RWPE1 (cell line): Measurements from ENCODE around the gene BCR.

Experiments
- CTCF ChIA-PET: fragments of 350-600 bp; sonication (Branson Sonifier 250); formaldehyde crosslinking; extraction: SDS; loops from one replicate; lab custom pipeline; 2021; lab: Yijun Ruan, JAX
- POLR2A ChIA-PET: fragments of 400-600 bp; formaldehyde crosslinking; extraction: SDS; loops from one replicate; lab custom pipeline; 2020; ENCODE audit warnings: antibody characterized with exemption; ENCODE audit not compliant: low non-redundant PET; lab: Yijun Ruan, JAX
- DNase-seq: peaks from one replicate; pipeline ENCODE4 v3.0.0; 2012; ENCODE audit warnings: low spot score
- H3K27ac ChIP-seq: fragments of 450-650 bp; 2 replicates; pipeline ENCODE4 v1.5.1; 2017
- TF ChIP-seq, protein P1 (sequence below): fragments of 450-650 bp; conservative IDR thresholded peaks from 2 replicates; pipeline ENCODE4 v1.5.1; 2017; ENCODE audit warnings: low read depth, mild to moderate bottlenecking

Gene BCR

DNA sequence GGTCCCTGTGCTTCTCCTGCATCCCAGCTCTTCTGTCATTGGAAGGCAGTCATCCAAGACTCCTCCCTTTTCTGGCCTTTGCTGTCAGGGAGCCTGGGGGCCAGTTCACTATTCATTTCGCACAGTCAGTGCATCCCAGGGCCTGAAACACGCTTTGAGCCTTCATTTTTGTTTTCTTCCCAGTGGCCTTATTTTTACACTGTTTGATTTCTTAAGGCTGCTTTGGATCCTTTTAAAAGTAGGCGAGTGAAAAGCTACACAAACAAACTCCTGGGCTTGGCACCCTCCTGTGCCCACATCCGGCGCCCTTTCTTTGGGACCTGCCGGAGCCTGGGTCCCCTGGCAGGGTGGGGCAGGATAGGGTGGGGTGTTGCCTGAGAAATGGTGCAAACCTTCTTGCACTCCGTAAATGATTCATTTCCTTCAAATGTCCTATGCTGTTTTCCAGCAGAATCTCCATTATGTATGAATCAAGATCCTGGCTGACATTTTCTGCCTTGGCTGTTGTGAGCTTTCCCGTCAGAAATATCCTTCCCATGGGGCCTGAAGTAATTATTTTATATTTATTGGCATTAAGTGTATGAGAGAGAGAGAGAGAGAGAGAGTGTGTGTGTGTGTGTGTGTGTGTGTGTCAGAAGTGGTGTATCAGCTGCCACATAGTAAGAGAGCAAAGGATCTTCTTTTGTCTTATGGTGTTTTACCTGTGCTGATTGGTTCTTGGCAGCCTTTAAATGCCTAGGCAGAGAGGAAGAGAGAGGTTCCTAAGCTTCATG, 45.6 kb downstream of the BCR start:
- H3K27ac ChIP-seq = peak overlapping the region; percentile 97
- TF ChIP-seq, protein P1, sequence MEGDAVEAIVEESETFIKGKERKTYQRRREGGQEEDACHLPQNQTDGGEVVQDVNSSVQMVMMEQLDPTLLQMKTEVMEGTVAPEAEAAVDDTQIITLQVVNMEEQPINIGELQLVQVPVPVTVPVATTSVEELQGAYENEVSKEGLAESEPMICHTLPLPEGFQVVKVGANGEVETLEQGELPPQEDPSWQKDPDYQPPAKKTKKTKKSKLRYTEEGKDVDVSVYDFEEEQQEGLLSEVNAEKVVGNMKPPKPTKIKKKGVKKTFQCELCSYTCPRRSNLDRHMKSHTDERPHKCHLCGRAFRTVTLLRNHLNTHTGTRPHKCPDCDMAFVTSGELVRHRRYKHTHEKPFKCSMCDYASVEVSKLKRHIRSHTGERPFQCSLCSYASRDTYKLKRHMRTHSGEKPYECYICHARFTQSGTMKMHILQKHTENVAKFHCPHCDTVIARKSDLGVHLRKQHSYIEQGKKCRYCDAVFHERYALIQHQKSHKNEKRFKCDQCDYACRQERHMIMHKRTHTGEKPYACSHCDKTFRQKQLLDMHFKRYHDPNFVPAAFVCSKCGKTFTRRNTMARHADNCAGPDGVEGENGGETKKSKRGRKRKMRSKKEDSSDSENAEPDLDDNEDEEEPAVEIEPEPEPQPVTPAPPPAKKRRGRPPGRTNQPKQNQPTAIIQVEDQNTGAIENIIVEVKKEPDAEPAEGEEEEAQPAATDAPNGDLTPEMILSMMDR = no peak
- CTCF ChIA-PET = interaction anchor here (0.7 to 1.0 kb wide), 2 partner anchors 56 to 143 kb away, joined by 3 read pairs; no protein-coding TSS in a partner anchor
- DNase-seq = peak; percentile 71
- POLR2A ChIA-PET = interaction anchor here (0.7 kb wide), 1 partner anchor 26 kb away, joined by 3 read pairs; no protein-coding TSS in a partner anchor

DNA sequence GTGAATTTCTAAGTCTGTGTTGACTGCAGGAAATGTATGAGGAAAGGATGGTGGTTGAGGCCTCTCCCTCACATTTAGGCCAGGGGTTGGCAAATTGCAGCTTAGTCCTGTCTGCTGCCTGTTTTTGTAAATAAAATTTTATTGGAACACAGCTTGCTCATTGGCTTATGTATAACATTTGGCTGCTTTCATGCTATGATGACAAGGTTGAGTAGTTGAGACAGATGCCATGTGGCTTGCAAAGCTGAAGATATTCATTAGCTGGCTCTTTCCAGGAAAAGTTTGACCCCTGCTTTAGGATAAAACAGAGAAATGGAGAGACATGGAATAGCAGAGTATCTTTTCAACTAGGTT, 46.2 kb downstream of the BCR start:
- no peak for DNase-seq
- POLR2A ChIA-PET = interaction anchor here (0.7 kb wide), 1 partner anchor 25 kb away, joined by 3 read pairs; no protein-coding TSS in a partner anchor
- CTCF ChIA-PET = interaction anchor here (0.7 to 1.0 kb wide), 2 partner anchors 56 to 142 kb away, joined by 3 to 5 read pairs; no protein-coding TSS in a partner anchor
- TF ChIP-seq, protein P1 = no peak
- peak overlapping the region; percentile 97 for H3K27ac ChIP-seq

DNA sequence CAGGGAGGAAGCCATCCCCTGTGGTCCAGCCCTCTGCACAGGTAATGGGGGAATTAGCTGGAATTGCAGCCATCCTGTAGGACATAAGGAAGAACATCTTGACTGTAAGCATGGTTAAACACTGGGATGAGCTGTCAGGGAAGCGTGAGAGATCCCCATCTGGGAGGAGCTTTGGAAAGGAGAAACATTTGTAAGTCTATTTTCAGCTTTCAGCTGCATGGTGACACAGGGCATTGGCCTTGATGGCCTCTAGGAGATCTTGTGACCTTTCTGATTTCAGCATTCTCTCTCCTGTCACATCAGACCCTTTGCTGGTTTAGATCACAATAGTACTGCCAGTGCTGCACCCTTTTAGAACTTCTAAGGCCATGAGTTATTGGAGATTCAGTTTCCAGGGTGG, 47.1 kb downstream of the BCR start:
- TF ChIP-seq, protein P1 = no peak
- ChIA-PET CTCF (interaction anchor here (1.0 kb wide), 1 partner anchor 55 kb away, joined by 5 read pairs; no protein-coding TSS in a partner anchor), POLR2A (no interaction called here)
- no peak for DNase-seq
- peak overlapping the region; percentile 97 for H3K27ac ChIP-seq

DNA sequence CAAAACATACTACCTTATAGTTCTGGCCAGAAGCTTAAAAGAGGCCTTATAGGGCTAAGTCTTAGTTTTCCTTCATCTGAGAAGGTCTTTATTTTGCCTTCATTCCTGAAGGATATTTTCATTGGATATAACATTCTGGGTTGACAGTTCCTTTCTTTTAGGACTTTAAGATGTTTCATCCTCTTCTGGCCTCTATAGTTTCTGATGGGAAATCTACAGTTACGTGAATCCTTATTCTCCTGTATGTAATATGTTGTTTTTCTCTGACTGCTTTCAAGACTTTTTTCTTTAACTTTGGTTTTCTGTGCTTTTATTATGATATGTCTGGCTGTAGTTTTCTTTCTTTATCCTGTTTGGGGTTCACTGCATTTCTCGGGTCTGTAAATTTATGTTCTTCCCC, 48.2 kb downstream of the BCR start:
- no peak for DNase-seq
- POLR2A ChIA-PET = no interaction called here
- CTCF ChIA-PET = no interaction called here
- TF ChIP-seq, protein P1 = no peak
- no peak overlapping the region for H3K27ac ChIP-seq

DNA sequence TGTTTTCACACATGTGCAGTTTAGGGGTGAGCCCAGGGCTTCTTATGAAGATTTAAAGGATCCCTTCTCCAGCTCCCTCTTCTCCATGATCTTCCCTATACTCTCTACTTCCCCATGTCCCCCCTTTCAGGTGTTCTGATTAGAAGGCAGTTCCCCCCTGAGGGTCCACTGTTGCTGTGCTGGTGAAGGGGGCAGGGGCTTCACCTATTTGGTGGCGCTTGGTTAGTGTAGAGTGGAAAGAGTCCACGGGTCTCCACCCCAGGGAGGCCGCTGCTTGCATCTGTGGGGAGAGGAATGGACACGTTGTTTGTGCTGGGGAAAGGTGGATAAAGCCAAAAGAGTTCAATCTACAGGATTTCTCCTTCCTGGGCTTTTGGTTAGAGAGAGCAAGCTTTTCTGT, 49.3 kb downstream of the BCR start:
- POLR2A ChIA-PET = no interaction called here
- no peak for DNase-seq
- TF ChIP-seq, protein P1 = no peak
- H3K27ac ChIP-seq = 0 out of 2 replicates have a peak overlapping the region, but pooled peaks have one; percentile 25
- CTCF ChIA-PET = interaction anchor here (0.6 kb wide), 1 partner anchor 83 kb away, joined by 4 read pairs; no protein-coding TSS in a partner anchor

DNA sequence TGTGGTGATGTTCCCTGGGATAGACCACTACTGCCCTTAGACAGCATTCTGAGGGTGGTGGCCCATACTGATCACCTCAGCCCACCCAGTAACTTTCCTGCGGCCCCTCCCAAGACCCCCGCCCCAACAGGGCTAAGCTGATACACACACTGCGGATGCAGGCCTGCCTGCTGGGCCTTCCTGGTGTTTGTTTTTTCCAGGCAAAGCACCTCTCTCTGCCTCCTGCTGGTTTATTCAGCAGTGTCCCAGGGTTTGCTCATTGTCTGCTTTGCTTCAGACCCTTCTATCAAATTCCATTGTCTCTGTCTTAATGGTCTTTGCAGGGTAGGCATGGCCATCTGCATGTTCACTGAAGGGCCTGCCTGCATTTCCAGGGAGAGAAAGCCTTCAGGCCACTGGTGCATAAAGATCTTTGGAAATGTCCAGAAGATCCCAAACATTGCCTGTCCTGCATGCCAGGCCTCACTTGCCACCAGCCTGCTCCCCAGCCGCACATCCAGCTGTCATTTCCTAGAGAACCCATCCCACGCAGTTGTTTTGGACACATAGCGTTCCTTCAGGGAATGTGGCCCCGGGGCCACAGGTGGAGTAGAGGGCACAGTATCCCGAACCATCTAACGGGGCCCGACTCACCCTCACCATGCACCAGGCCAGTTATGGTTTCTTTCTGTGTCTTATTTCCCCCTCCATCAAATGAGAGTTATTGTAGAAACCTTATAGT, 50.2 kb downstream of the BCR start:
- peak overlapping the region; percentile 71 for H3K27ac ChIP-seq
- TF ChIP-seq, protein P1 = no peak
- DNase-seq = no peak
- ChIA-PET POLR2A (no interaction called here), CTCF (no interaction called here)
